ENCODE measurements around the gene FANCE. TPM values are rescaled to one million over a fixed set of nuclear protein-coding genes. Genes with fewer than 3 reads are reported as not detected.

FANCE gene
- total RNA-seq, 1 experiment from 2014 or later, result 4.3 TPM

GRCh38 chr6:35471836-35472345 lies 19.8 kb downstream of the FANCE start:
- Histone ChIP-seq H3K9me3 (ENCODE audit: control insufficient read depth, insufficient read depth, low read depth, low read length) (no peaks in the 10 kb centered on the region), H3K4me1 (ENCODE audit: control insufficient read depth, insufficient read depth, low read length) (peaks cover 42% of the 10 kb centered on the region), H3K4me3 (ENCODE audit: low read depth in 2 of 2, low read length in 2 of 2) (no peak overlapping the region), H3K27me3 (ENCODE audit: control insufficient read depth, insufficient read depth, low read length) (no peaks in the 10 kb centered on the region), H3K36me3 (ENCODE audit: control insufficient read depth, insufficient read depth, low read length) (peaks cover 30% of the 10 kb centered on the region), H3K27ac (ENCODE audit: low read length) (peak overlapping the region; percentile 5; the same call in 1 of the 2 replicates)
- in situ Hi-C loops (cut with HindIII; ENCODE audit: low pct_unique_long_range_greater_than_20kb, low sequenced_read_pairs), result no loop called here
- ChIA-PET CTCF (interaction anchor here (0.5 to 0.6 kb wide), 3 partner anchors 51 to 167 kb away, joined by 4 to 6 read pairs (median 5); no protein-coding TSS in a partner anchor), POLR2A (interaction anchor here (0.6 kb wide), 3 partner anchors 10 to 930 kb away, joined by 3 to 4 read pairs (median 3); no protein-coding TSS in a partner anchor)
- intact Hi-C loops (cut with micrococcal nuclease; ENCODE audit: unreplicated experiment), result no loop called here
- no TSS peak for BruUV-seq (replicated peaks)
- DNase-seq (ENCODE audit: low read depth, low spot score) (no peak), ATAC-seq (no peak)
- no peak for TF ChIP-seq SIN3A (IDR thresholded peaks at IDR 0.05; ENCODE audit: borderline replicate concordance, insufficient read depth, low read depth, low read length)
- TF ChIP-seq TCF7L2 (IDR thresholded peaks at IDR 0.05; ENCODE audit: low read depth, low read length), result no peak
- TF ChIP-seq CTCF (IDR thresholded peaks at IDR 0.05), result no peak
- no peak for TF ChIP-seq REST (IDR thresholded peaks at IDR 0.05; ENCODE audit: insufficient read depth in 1 of 2, low read depth in 2 of 2, low read length in 1 of 2)
- no peak for TF ChIP-seq POLR2AphosphoS5 (IDR thresholded peaks at IDR 0.05; ENCODE audit: low read depth, low read length)

DNA sequence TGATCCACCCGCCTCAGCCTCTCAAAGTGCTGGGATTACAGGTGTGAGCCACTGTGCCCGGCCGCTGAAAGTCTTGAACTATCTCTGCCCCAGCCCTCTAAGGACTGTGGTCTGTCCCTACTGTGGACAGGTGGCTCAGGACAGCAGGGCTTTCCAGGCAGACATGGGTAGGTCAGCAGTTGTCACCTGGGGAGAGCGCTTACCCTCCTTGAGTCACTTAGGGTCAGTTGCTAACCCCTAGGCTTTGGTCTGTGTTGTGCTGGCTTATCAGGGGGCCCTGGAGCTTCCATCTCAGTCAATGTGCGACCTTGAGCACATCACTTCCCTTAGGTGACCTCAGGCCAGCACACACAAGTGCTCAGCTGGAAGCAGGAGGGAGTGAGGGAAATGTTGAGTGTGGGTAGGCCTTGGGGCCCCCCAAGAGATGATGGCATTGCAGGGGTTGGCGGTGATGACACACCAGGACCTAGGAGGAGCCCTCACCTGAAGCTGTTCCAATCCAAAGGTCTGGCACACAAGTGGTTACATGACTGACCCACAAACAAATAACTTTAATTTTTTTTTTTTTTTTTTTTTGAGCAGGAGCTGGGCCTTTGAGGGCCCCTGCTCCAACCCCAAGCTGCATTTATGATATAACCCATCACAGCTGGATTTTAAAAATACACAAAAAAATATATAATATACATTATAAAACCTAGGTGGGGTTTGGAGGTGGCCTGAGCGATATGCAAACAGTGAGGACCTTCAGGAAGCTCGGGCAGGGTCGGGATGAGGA lies 21.1 kb downstream of the FANCE start:
- peaks cover 30% of the 10 kb centered on the region for H3K36me3 ChIP-seq (ENCODE audit: control insufficient read depth, insufficient read depth, low read length)
- intact Hi-C loops (cut with micrococcal nuclease; ENCODE audit: unreplicated experiment) (no loop called here), in situ Hi-C loops (cut with HindIII; ENCODE audit: low pct_unique_long_range_greater_than_20kb, low sequenced_read_pairs) (no loop called here)
- H3K27ac ChIP-seq (ENCODE audit: low read length), result no peak overlapping the region; the same call in 1 of the 2 replicates
- DNase-seq (ENCODE audit: low read depth, low spot score), result no peak
- no TSS peak for BruUV-seq (replicated peaks)
- ChIA-PET CTCF (interaction anchor here (0.6 kb wide), 3 partner anchors 9 to 181 kb away, joined by 5 to 7 read pairs (median 5); no protein-coding TSS in a partner anchor), POLR2A (interaction anchor here (0.6 kb wide), 2 partner anchors 32 to 913 kb away, joined by 3 to 5 read pairs; no protein-coding TSS in a partner anchor)
- TF ChIP-seq SIN3A (IDR thresholded peaks at IDR 0.05; ENCODE audit: borderline replicate concordance, insufficient read depth, low read depth, low read length), result no peak
- no peak for TF ChIP-seq TCF7L2 (IDR thresholded peaks at IDR 0.05; ENCODE audit: low read depth, low read length)
- no peak; the same call in 1 of the 2 replicates for TF ChIP-seq POLR2AphosphoS5 (IDR thresholded peaks at IDR 0.05; ENCODE audit: low read depth, low read length)
- no peak for TF ChIP-seq CTCF (IDR thresholded peaks at IDR 0.05)
- TF ChIP-seq REST (IDR thresholded peaks at IDR 0.05; ENCODE audit: insufficient read depth in 1 of 2, low read depth in 2 of 2, low read length in 1 of 2), result no peak
- ATAC-seq, result peak; percentile 0; the same call in 1 of the 2 replicates
- H3K4me1 ChIP-seq (ENCODE audit: control insufficient read depth, insufficient read depth, low read length), result peaks cover 36% of the 10 kb centered on the region
- H3K27me3 ChIP-seq (ENCODE audit: control insufficient read depth, insufficient read depth, low read length), result no peaks in the 10 kb centered on the region
- H3K9me3 ChIP-seq (ENCODE audit: control insufficient read depth, insufficient read depth, low read depth, low read length), result no peaks in the 10 kb centered on the region
- no peak overlapping the region for H3K4me3 ChIP-seq (ENCODE audit: low read depth in 2 of 2, low read length in 2 of 2)
